ENCODE data around the gene NPPB.

The NPPB gene

GRCh38 chr1:11856698-11857097 lies 2.0 kb downstream of the NPPB start:
- DNase-seq (ENCODE audit: low read depth): no peak

GRCh38 chr1:11855430-11855829 lies 3.3 kb downstream of the NPPB start:
- no peak for DNase-seq (ENCODE audit: low read depth)

GRCh38 chr1:11854519-11854918 lies 4.2 kb downstream of the NPPB start:
- DNase-seq (ENCODE audit: low read depth): no peak

GRCh38 chr1:11851180-11851579 lies 7.6 kb downstream of the NPPB start:
- DNase-seq (ENCODE audit: low read depth): no peak

- DNase-seq (ENCODE audit: low read depth): no peak
Observed at GRCh38 chr1:11850156-11850555, 8.6 kb downstream of the NPPB start.

GRCh38 chr1:11848373-11848700 lies 10.4 kb downstream of the NPPB start:
- DNase-seq (ENCODE audit: low read depth): no peak

GRCh38 chr1:11847667-11848372 lies 10.9 kb downstream of the NPPB start, which contains the start of gene NPPA:
NPPA (minus strand) TSS chr1:11847783; CDS start chr1:11847684, 99 bp downstream.
- DNase-seq (ENCODE audit: low read depth): no peak

- DNase-seq (ENCODE audit: low read depth): no peak
Observed at GRCh38 chr1:11845641-11846335, 13.0 kb downstream of the NPPB start.

GRCh38 chr1:11842154-11843041 lies 16.3 kb downstream of the NPPB start:
- no peak for DNase-seq (ENCODE audit: low read depth)

GRCh38 chr1:11841245-11842153 lies 17.2 kb downstream of the NPPB start:
- DNase-seq (ENCODE audit: low read depth): no peak

- no peak for DNase-seq (ENCODE audit: low read depth)
Observed at GRCh38 chr1:11839727-11840705, 18.7 kb downstream of the NPPB start.

- DNase-seq (ENCODE audit: low read depth): peak; percentile 59
Observed at GRCh38 chr1:11838349-11839272, 20.1 kb downstream of the NPPB start.

- no peak for DNase-seq (ENCODE audit: low read depth)
Observed at GRCh38 chr1:11837767-11838348, 20.9 kb downstream of the NPPB start.

- DNase-seq (ENCODE audit: low read depth): no peak
Observed at GRCh38 chr1:11836955-11837766, 21.6 kb downstream of the NPPB start.

GRCh38 chr1:11835441-11836225 lies 23.1 kb downstream of the NPPB start:
- no peak for DNase-seq (ENCODE audit: low read depth)

GRCh38 chr1:11833900-11834299 lies 24.8 kb downstream of the NPPB start:
- no peak for DNase-seq (ENCODE audit: low read depth)

GRCh38 chr1:11833497-11833896 lies 25.2 kb downstream of the NPPB start:
- DNase-seq (ENCODE audit: low read depth): no peak

All from activated T-cell treated with anti-CD3 and anti-CD28 coated beads for 48 hours (primary cell).